SK-N-MC (cell line): ENCODE data around the gene RTTN.

Experiments used
- EZH2 ChIP-seq: fragments of 200-600 bp; sonication (generic); IDR thresholded peaks from one replicate; pipeline ENCODE4 v1.6.1; 2017; ENCODE audit warnings: antibody characterized with exemption
- POLR2AphosphoS5 ChIP-seq: IDR thresholded peaks from 2 replicates; pipeline ENCODE4 v1.6.1; 2012; ENCODE audit warnings: mild to moderate bottlenecking, low read depth, low read length, borderline replicate concordance

- no peak for TF ChIP-seq POLR2AphosphoS5
- no peak for TF ChIP-seq EZH2
Measured at GRCh38 chr18:70024829-70025228, 180.7 kb downstream of the RTTN start.
